Gastrocnemius medialis (tissue), 4 donors: ENCODE results near the gene RXRB. TPM values are rescaled to one million over a fixed set of nuclear protein-coding genes. Genes with fewer than 3 reads are reported as not detected.

Experiments used
- ATAC-seq, 2 donors: fragments of 150-250 bp; one replicate each; pipeline ENCODE4 v1.9.1; 2016
- DNase-seq, 2 donors: peaks; one replicate each; pipeline ENCODE4 v3.0.0-alpha.2; 2019
- H3K27ac ChIP-seq, 4 donors: fragments of 200-600 bp; sonication (generic); 1 replicate in 1 of 4; 2 replicates in 3 of 4; pipeline ENCODE4 v1.5.1; 2016 to 2018; ENCODE audit warnings: mild to moderate bottlenecking in 2 of 4, moderate library complexity in 1 of 4
- H3K27me3 ChIP-seq, 3 donors: fragments of 200-600 bp; sonication (generic) in 2 of 3; 1 replicate in 1 of 3; 2 replicates in 2 of 3; pipeline versions ENCODE4 v1.5.1 to v1.6.0; 2016 to 2019; ENCODE audit warnings: mild to moderate bottlenecking in 1 of 3, moderate library complexity in 1 of 3
- H3K36me3 ChIP-seq, 2 donors: fragments of 200-600 bp; sonication (generic) in 1 of 2; one replicate each; pipeline ENCODE4 v1.5.1; 2017 to 2018
- H3K4me1 ChIP-seq, 2 donors: fragments of 200-600 bp; sonication (generic) in 1 of 2; one replicate each; pipeline ENCODE4 v1.5.1; 2016 to 2017; ENCODE audit warnings: mild to moderate bottlenecking in 2 of 2
- H3K4me3 ChIP-seq, 4 donors: fragments of 200-600 bp; sonication (generic) in 3 of 4; 1 replicate in 1 of 4; 2 replicates in 3 of 4; pipeline ENCODE4 v1.5.1; 2016 to 2019; ENCODE audit warnings: mild to moderate bottlenecking in 2 of 4
- H3K9me3 ChIP-seq, 3 donors: fragments of 200-600 bp; sonication (generic) in 2 of 3; 1 replicate in 1 of 3; 2 replicates in 2 of 3; pipeline ENCODE4 v1.5.1; 2016 to 2019
- POLR2A ChIP-seq, 2 donors: fragments of 450-650 bp; IDR thresholded peaks; one replicate each; pipeline ENCODE4 v1.6.1; 2017; ENCODE audit warnings: antibody characterized with exemption in 2 of 2, mild to moderate bottlenecking in 2 of 2, moderate library complexity in 2 of 2
- in situ Hi-C, 4 donors: fragments of 200-750 bp; cut with MboI; loops; one replicate each; pipeline versions ENCODE4 v1.15.0 to v1.8.0; 2017; ENCODE audit warnings: low sequenced_read_pairs in 4 of 4
- intact Hi-C: fragments of 100-400 bp; cut with DNase I; formaldehyde crosslinking; loops from one replicate; pipeline ENCODE4 v1.15.1; 2023; ENCODE audit warnings: low total_unique reads
- total RNA-seq, 4 donors: library from RNA; depleted of rRNA; stranded (reverse); fragments of >200 nt; gene quantifications; one replicate each; pipeline versions ENCODE4 v1.1.0 to v1.2.3, GENCODE V29; 2016
- TF ChIP-seq, protein P1 (sequence below), 5 experiments: fragments of 450-650 bp in 3 of 5; fragments of 200-600 bp in 2 of 5; sonication (generic) in 2 of 5; IDR thresholded peaks in 4 of 5; conservative IDR thresholded peaks in 1 of 5; 1 replicate in 4 of 5; 2 replicates in 1 of 5; pipeline ENCODE4 v1.5.1; 2016 to 2019; ENCODE audit warnings: antibody characterized with exemption in 5 of 5, mild to moderate bottlenecking in 3 of 5, moderate library complexity in 3 of 5

RXRB gene
- total RNA-seq, 4 donors from 2014 or later, result 20.8 to 38.4 (median 24.6) TPM

DNA sequence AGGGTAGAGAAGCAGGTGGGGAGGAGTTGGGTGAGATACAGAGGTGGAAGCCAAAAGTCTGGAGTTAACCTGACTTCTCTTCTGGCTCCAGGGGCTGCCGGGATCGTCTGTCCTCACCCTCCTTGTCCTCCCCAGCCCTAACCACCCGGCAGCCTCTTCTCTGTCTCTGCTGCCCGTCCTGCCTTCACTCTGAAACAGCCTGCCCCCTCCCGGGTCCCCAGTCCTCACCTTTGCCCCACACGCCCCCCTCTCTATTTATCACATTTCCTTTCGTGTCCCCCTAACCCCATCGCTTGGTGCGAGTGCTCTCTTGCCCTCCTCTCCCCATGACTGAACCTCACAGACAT lies 13.5 kb upstream of the RXRB start:
- ATAC-seq (no peak), DNase-seq (no peak)
- Histone ChIP-seq H3K27ac (peak overlapping the region in 2 of 4 donors; percentile 6 to 18), H3K4me1 (peaks cover 15 to 18% of the 10 kb centered on the region in 2 donors), H3K4me3 (peak overlapping the region; percentile 30 to 61 (median 52)), H3K27me3 (peaks cover 0 to 2% (median 0%) of the 10 kb centered on the region in 3 donors), H3K36me3 (peaks cover 0 to 16% of the 10 kb centered on the region in 2 donors), H3K9me3 (no peaks in the 10 kb centered on the region)
- intact Hi-C loops, result no loop called here
- in situ Hi-C loops, result no loop called here
- TF ChIP-seq POLR2A (IDR thresholded peaks at IDR 0.05), result no peak
- TF ChIP-seq, protein P1, sequence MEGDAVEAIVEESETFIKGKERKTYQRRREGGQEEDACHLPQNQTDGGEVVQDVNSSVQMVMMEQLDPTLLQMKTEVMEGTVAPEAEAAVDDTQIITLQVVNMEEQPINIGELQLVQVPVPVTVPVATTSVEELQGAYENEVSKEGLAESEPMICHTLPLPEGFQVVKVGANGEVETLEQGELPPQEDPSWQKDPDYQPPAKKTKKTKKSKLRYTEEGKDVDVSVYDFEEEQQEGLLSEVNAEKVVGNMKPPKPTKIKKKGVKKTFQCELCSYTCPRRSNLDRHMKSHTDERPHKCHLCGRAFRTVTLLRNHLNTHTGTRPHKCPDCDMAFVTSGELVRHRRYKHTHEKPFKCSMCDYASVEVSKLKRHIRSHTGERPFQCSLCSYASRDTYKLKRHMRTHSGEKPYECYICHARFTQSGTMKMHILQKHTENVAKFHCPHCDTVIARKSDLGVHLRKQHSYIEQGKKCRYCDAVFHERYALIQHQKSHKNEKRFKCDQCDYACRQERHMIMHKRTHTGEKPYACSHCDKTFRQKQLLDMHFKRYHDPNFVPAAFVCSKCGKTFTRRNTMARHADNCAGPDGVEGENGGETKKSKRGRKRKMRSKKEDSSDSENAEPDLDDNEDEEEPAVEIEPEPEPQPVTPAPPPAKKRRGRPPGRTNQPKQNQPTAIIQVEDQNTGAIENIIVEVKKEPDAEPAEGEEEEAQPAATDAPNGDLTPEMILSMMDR (IDR thresholded peaks at IDR 0.05 in 4 of 5, conservative IDR thresholded peaks at IDR 0.05 in 1 of 5), result no peak

DNA sequence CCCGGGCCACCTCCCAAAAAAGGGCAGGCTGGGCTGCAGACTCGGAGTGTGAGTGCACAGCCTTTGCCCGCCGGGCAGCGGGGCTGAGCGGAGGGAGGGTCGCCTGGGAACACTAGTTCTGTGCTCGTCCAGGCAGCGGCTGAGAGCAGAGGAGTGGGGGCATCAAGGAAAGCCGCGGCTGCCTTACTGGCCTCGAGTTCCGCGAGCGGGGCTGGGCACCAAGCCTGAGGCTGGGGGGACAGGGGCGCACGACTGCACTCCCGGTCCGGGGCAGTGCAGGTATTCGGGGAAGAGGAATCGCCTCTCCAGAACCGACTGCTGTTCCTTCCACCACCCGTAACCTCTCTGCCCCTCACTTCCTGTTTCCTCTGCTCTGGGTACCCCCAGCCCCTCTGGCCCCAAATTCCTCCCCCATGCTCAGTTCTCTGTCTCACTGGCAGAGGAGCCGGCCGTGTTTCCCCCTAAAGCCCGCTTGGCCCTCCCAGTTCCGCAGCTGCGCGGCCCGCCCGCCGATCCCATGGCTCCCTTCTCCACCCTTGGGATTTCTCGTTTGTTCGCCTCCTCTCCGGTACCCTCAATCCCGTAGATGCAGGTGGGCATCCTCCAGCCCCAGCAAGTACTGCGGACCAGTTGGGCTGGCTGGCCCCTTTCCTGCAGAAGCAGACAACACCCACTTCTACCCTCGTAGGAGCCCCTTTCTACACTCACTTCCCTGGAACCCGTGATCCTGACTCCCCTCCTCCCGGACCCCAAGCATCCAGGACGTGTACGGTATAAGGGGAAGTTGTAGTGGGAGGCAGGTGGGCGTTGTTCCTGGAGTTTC lies 12.9 kb upstream of the RXRB start:
- peak overlapping the region; percentile 30 to 61 (median 52) for H3K4me3 ChIP-seq
- H3K9me3 ChIP-seq, result no peaks in the 10 kb centered on the region
- H3K27me3 ChIP-seq, result peaks cover 0 to 2% (median 0%) of the 10 kb centered on the region in 3 donors
- TF ChIP-seq, protein P1 (IDR thresholded peaks at IDR 0.05 in 4 of 5, conservative IDR thresholded peaks at IDR 0.05 in 1 of 5), result no peak
- no peak for TF ChIP-seq POLR2A (IDR thresholded peaks at IDR 0.05)
- H3K36me3 ChIP-seq, result peaks cover 0 to 16% of the 10 kb centered on the region in 2 donors
- peak overlapping the region in 2 of 4 donors; percentile 6 to 18 for H3K27ac ChIP-seq
- intact Hi-C loops, result no loop called here
- no peak for ATAC-seq
- DNase-seq, result no peak
- in situ Hi-C loops, result no loop called here
- H3K4me1 ChIP-seq, result peaks cover 15 to 22% of the 10 kb centered on the region in 2 donors

DNA sequence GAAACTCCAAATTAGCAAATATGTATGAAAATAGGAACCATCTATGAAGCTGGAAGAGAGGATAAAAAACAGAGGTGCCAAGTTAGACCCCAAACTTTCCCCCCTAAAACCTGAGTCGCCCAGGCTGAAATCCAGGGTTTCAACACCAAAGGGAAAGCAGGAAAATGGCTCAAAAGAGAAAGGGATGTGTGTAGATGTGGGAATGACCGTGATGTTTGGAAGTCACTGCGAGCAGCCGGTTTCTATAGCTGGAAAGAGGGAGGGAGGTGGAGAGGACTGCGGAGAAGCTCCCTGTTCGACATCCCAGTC lies 12.3 kb upstream of the RXRB start:
- DNase-seq, result no peak
- Histone ChIP-seq H3K27me3 (peaks cover 0 to 2% (median 0%) of the 10 kb centered on the region in 3 donors), H3K9me3 (no peaks in the 10 kb centered on the region), H3K36me3 (peaks cover 0 to 16% of the 10 kb centered on the region in 2 donors), H3K4me3 (peak overlapping the region; percentile 30 to 61 (median 52)), H3K27ac (no peak overlapping the region), H3K4me1 (peaks cover 15 to 22% of the 10 kb centered on the region in 2 donors)
- intact Hi-C loops, result no loop called here
- TF ChIP-seq, protein P1 (IDR thresholded peaks at IDR 0.05 in 4 of 5, conservative IDR thresholded peaks at IDR 0.05 in 1 of 5), result no peak
- in situ Hi-C loops, result no loop called here
- no peak for ATAC-seq

DNA sequence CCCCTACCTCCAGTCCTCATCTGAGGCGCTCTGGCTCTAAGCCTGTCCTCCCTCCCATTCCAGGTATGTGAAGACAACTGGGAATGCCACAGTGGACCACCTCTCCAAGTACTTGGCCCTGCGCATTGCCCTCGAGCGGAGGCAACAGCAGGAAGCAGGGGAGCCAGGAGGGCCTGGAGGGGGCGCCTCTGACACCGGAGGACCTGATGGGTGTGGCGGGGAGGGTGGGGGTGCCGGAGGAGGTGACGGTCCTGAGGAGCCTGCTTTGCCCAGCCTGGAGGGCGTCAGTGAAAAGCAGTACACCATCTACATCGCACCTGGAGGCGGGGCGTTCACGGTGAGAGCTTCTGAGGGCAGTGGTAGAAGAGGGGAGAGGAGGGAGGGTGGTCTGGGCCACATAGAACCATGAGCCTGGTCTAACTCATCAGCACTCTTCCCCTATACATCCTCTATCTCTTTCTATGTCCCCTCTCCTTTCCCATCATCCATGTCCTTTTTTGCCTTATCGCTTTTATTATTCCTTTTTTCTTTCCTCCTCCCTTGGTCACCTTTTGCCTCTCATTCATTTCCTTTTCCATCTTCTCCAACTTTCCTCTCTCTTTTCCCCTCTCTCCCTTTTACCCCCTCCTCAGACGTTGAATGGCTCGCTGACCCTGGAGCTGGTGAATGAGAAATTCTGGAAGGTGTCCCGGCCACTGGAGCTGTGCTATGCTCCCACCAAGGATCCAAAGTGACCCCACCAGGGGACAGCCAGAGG lies 11.4 kb upstream of the RXRB start:
- no peak for ATAC-seq
- no peak overlapping the region for H3K4me3 ChIP-seq
- peaks cover 0 to 2% (median 0%) of the 10 kb centered on the region in 3 donors for H3K27me3 ChIP-seq
- no peak overlapping the region for H3K27ac ChIP-seq
- intact Hi-C loops, result no loop called here
- peaks cover 20 to 29% of the 10 kb centered on the region in 2 donors for H3K4me1 ChIP-seq
- no peak for DNase-seq
- in situ Hi-C loops, result no loop called here
- no peaks in the 10 kb centered on the region for H3K9me3 ChIP-seq
- no peak for TF ChIP-seq POLR2A (IDR thresholded peaks at IDR 0.05)
- TF ChIP-seq, protein P1 (IDR thresholded peaks at IDR 0.05 in 4 of 5, conservative IDR thresholded peaks at IDR 0.05 in 1 of 5), result no peak
- peaks cover 0 to 16% of the 10 kb centered on the region in 2 donors for H3K36me3 ChIP-seq
